HG03571 (cell line): ENCODE results near the gene LRRC15.

Experiments used
- ATAC-seq: cut with Tn5 transposase; IDR thresholded peaks from one replicate; pipeline ENCODE4 v1.9.1; 2021; ENCODE audit not compliant: unreplicated experiment

The LRRC15 gene

GRCh38 chr3:194369522-194370279 is at the start of gene LRRC15:
LRRC15 (minus strand) TSS chr3:194369743; CDS start chr3:194361043, 8,700 bp downstream.
- ATAC-seq: no peak

GRCh38 chr3:194418671-194419070 is 49.1 kb upstream of the LRRC15 start:
- no peak for ATAC-seq

- ATAC-seq: no peak
Observed at GRCh38 chr3:194407423-194407822, 37.9 kb upstream of the LRRC15 start.

- no peak for ATAC-seq
Observed at GRCh38 chr3:194405766-194406165, 36.2 kb upstream of the LRRC15 start.

- no peak for ATAC-seq
Observed at GRCh38 chr3:194404365-194405140, 35.0 kb upstream of the LRRC15 start.

GRCh38 chr3:194401868-194402329 is 32.4 kb upstream of the LRRC15 start:
- ATAC-seq: no peak

- no peak for ATAC-seq
Observed at GRCh38 chr3:194401346-194401745, 31.8 kb upstream of the LRRC15 start.

- no peak for ATAC-seq
Observed at GRCh38 chr3:194399874-194400411, 30.4 kb upstream of the LRRC15 start.

GRCh38 chr3:194399166-194399565 is 29.6 kb upstream of the LRRC15 start, which contains the start of gene GP5:
GP5 (minus strand) TSS chr3:194399266; CDS start chr3:194398282, 984 bp downstream.
- no peak for ATAC-seq

- no peak for ATAC-seq
Observed at GRCh38 chr3:194397757-194398312, 28.3 kb upstream of the LRRC15 start.

- ATAC-seq: no peak
Observed at GRCh38 chr3:194396859-194397756, 27.6 kb upstream of the LRRC15 start.

GRCh38 chr3:194396539-194396858 is 27.0 kb upstream of the LRRC15 start:
- ATAC-seq: no peak

- ATAC-seq: no peak
Observed at GRCh38 chr3:194395778-194396538, 26.4 kb upstream of the LRRC15 start.

- ATAC-seq: no peak
Observed at GRCh38 chr3:194395212-194395611, 25.7 kb upstream of the LRRC15 start.

- no peak for ATAC-seq
Observed at GRCh38 chr3:194392576-194392975, 23.0 kb upstream of the LRRC15 start.

GRCh38 chr3:194390835-194391234 is 21.3 kb upstream of the LRRC15 start:
- ATAC-seq: no peak

GRCh38 chr3:194389269-194389668 is 19.7 kb upstream of the LRRC15 start:
- no peak for ATAC-seq

GRCh38 chr3:194387926-194388418 is 18.4 kb upstream of the LRRC15 start:
- no peak for ATAC-seq

- no peak for ATAC-seq
Observed at GRCh38 chr3:194387276-194387675, 17.7 kb upstream of the LRRC15 start.

GRCh38 chr3:194386648-194387047 is 17.1 kb upstream of the LRRC15 start:
- ATAC-seq: no peak
